H1 (cell line): Measurements from ENCODE around the gene SUCNR1.

Source experiments
- BCL11A ChIP-seq, 2 experiments: IDR thresholded peaks; one replicate each; pipeline ENCODE4 v1.6.1; 2011; ENCODE audit warnings: low read depth in 2 of 2, low read length in 2 of 2, mild to moderate bottlenecking in 2 of 2
- CEBPB ChIP-seq: IDR thresholded peaks from 2 replicates; pipeline ENCODE4 v1.6.1; 2012; ENCODE audit warnings: low read depth, low read length
- CHD1 ChIP-seq: IDR thresholded peaks from 2 replicates; pipeline ENCODE4 v1.6.1; 2012; ENCODE audit warnings: low read depth, low read length, improper control_type of control experiment
- CTCF ChIP-seq, 3 experiments: IDR thresholded peaks; 1 replicate in 2 of 3; 2 replicates in 1 of 3; pipeline versions ENCODE4 v1.5.1 to v1.6.1; 2011; ENCODE audit warnings: low read length in 3 of 3, mild to moderate bottlenecking in 3 of 3, inconsistent platforms in 2 of 3, low read depth in 1 of 3, moderate library complexity in 1 of 3; ENCODE audit not compliant: insufficient read depth in 1 of 3; ENCODE audit errors: control extremely low read depth in 1 of 3
- EGR1 ChIP-seq: IDR thresholded peaks from 2 replicates; pipeline ENCODE4 v1.6.1; 2011; ENCODE audit warnings: low read depth, low read length, borderline replicate concordance
- EP300 ChIP-seq, 2 experiments: IDR thresholded peaks; 1 replicate in 1 of 2; 2 replicates in 1 of 2; pipeline ENCODE4 v1.6.1; 2011 to 2012; ENCODE audit warnings: low read depth in 2 of 2, low read length in 2 of 2, mild to moderate bottlenecking in 2 of 2, borderline replicate concordance in 1 of 2, inconsistent platforms in 1 of 2, moderate library complexity in 1 of 2
- EZH2 ChIP-seq: fragments of 200-600 bp; sonication (generic); IDR thresholded peaks from 2 replicates; pipeline ENCODE4 v1.7.1; 2012; ENCODE audit warnings: low read depth, mild to moderate bottlenecking, moderate library complexity, low read length, inconsistent platforms; ENCODE audit not compliant: severe bottlenecking
- KDM1A ChIP-seq: fragments of 200-600, 300-600 bp; sonication (generic); IDR thresholded peaks from 2 replicates; pipeline ENCODE4 v1.7.1; 2016; ENCODE audit warnings: mild to moderate bottlenecking, low read length, borderline replicate concordance
- POLR2A ChIP-seq, 2 experiments: IDR thresholded peaks; 1 replicate in 1 of 2; 2 replicates in 1 of 2; pipeline ENCODE4 v1.6.1; 2011; ENCODE audit warnings: low read depth in 2 of 2, low read length in 2 of 2, mild to moderate bottlenecking in 2 of 2; ENCODE audit errors: control extremely low read depth in 1 of 2
- POLR2AphosphoS5 ChIP-seq: IDR thresholded peaks from 2 replicates; pipeline ENCODE4 v1.6.1; 2011; ENCODE audit warnings: low read depth, low read length
- RAD21 ChIP-seq, 2 experiments: IDR thresholded peaks in 1 of 2; conservative IDR thresholded peaks in 1 of 2; 2 replicates each; pipeline ENCODE4 v1.6.1; 2011; ENCODE audit warnings: low read depth in 2 of 2, low read length in 2 of 2, improper control_type of control experiment in 1 of 2, inconsistent platforms in 1 of 2, mild to moderate bottlenecking in 1 of 2, moderate library complexity in 1 of 2
- SAP30 ChIP-seq: fragments of 300-600 bp; sonication (generic); IDR thresholded peaks from 2 replicates; pipeline ENCODE4 v1.7.1; 2012; ENCODE audit warnings: low read length, moderate library complexity, mild to moderate bottlenecking, inconsistent platforms; ENCODE audit not compliant: insufficient read depth, insufficient replicate concordance
- TAF1 ChIP-seq: IDR thresholded peaks from 2 replicates; pipeline ENCODE4 v1.6.1; 2011; ENCODE audit warnings: mild to moderate bottlenecking, low read depth, low read length
- USF2 ChIP-seq: IDR thresholded peaks from 2 replicates; pipeline ENCODE4 v1.6.1; 2011; ENCODE audit warnings: low read length, improper control_type of control experiment

GRCh38 chr3:151916781-151917180 lies 43.3 kb downstream of the SUCNR1 start:
- TF ChIP-seq BCL11A (IDR thresholded peaks at IDR 0.05; ENCODE audit: low read depth in 2 of 2, low read length in 2 of 2): no peak
- no peak for TF ChIP-seq CTCF (IDR thresholded peaks at IDR 0.05; ENCODE audit: control extremely low read depth in 1 of 3, insufficient read depth in 1 of 3, low read depth in 1 of 3, low read length in 3 of 3)
- TF ChIP-seq SAP30: no peak
- TF ChIP-seq EZH2: no peak
- no peak for TF ChIP-seq POLR2A (IDR thresholded peaks at IDR 0.05; ENCODE audit: control extremely low read depth in 1 of 2, low read depth in 2 of 2, low read length in 2 of 2)
- no peak for TF ChIP-seq USF2
- no peak for TF ChIP-seq CHD1
- no peak for TF ChIP-seq KDM1A
- no peak for TF ChIP-seq EP300 (IDR thresholded peaks at IDR 0.05; ENCODE audit: borderline replicate concordance in 1 of 2, low read depth in 2 of 2, low read length in 2 of 2)
- no peak for TF ChIP-seq RAD21 (IDR thresholded peaks at IDR 0.05 in 1 of 2, conservative IDR thresholded peaks at IDR 0.05 in 1 of 2; ENCODE audit: low read depth in 2 of 2, low read length in 2 of 2)
- no peak for TF ChIP-seq POLR2AphosphoS5
- no peak for TF ChIP-seq TAF1
- no peak for TF ChIP-seq EGR1
- TF ChIP-seq CEBPB: no peak
